Germinal center (tissue), 1 donor: ENCODE measurements around the gene ATP11A.
A peak's percentile ranks its signal among the peaks of the same experiment; 100 is the strongest.
"Not testable (repeated sequence)": the region's sequence is repeated elsewhere in the genome, so short reads cannot be mapped to it uniquely, and the experiment has no call there.

Experiments used
- DNase-seq: peaks from one replicate; pipeline ENCODE4 v3.0.0; 2012; ENCODE audit warnings: mixed read lengths, low spot score

The ATP11A gene

GRCh38 chr13:112841303-112842015, 151.6 kb downstream of the ATP11A start:
- not testable (repeated sequence) for DNase-seq

GRCh38 chr13:112842343-112842856, 152.6 kb downstream of the ATP11A start:
- DNase-seq, result no peak

GRCh38 chr13:112842931-112843391, 153.1 kb downstream of the ATP11A start:
- DNase-seq, result no peak

- no peak for DNase-seq
Observed at GRCh38 chr13:112843392-112844111, 153.7 kb downstream of the ATP11A start.

GRCh38 chr13:112844411-112844810, 154.6 kb downstream of the ATP11A start:
- no peak for DNase-seq

- DNase-seq, result no peak
Observed at GRCh38 chr13:112844879-112845278, 155.0 kb downstream of the ATP11A start.

- no peak for DNase-seq
Observed at GRCh38 chr13:112845511-112846144, 155.8 kb downstream of the ATP11A start.

GRCh38 chr13:112846411-112847115, 156.7 kb downstream of the ATP11A start:
- DNase-seq, result no peak

- DNase-seq, result no peak
Observed at GRCh38 chr13:112849500-112849899, 159.7 kb downstream of the ATP11A start.

- no peak for DNase-seq
Observed at GRCh38 chr13:112850273-112850672, 160.4 kb downstream of the ATP11A start.

GRCh38 chr13:112851107-112852038, 161.5 kb downstream of the ATP11A start:
- no peak for DNase-seq

- DNase-seq, result no peak
Observed at GRCh38 chr13:112852392-112852791, 162.6 kb downstream of the ATP11A start.

- no peak for DNase-seq
Observed at GRCh38 chr13:112852808-112853207, 163.0 kb downstream of the ATP11A start.

GRCh38 chr13:112854321-112854720, 164.5 kb downstream of the ATP11A start:
- no peak for DNase-seq

GRCh38 chr13:112855859-112856258, 166.0 kb downstream of the ATP11A start:
- no peak for DNase-seq

GRCh38 chr13:112857914-112858490, 168.2 kb downstream of the ATP11A start:
- DNase-seq, result no peak

- no peak for DNase-seq
Observed at GRCh38 chr13:112859128-112859816, 169.4 kb downstream of the ATP11A start.

GRCh38 chr13:112859817-112860190, 170.0 kb downstream of the ATP11A start:
- peak; percentile 25 for DNase-seq

GRCh38 chr13:112861876-112862615, 172.2 kb downstream of the ATP11A start:
- DNase-seq, result no peak
